SH-SY5Y (cell line): ENCODE results near the gene RUNDC3A.

Source experiments
- GATA2 ChIP-seq: IDR thresholded peaks from 2 replicates; pipeline ENCODE4 v1.6.1; 2011; ENCODE audit warnings: mild to moderate bottlenecking, low read depth, low read length
- GATA3 ChIP-seq: IDR thresholded peaks from 2 replicates; pipeline ENCODE4 v1.6.1; 2011; ENCODE audit warnings: low read depth, mild to moderate bottlenecking, low read length, moderate library complexity

DNA sequence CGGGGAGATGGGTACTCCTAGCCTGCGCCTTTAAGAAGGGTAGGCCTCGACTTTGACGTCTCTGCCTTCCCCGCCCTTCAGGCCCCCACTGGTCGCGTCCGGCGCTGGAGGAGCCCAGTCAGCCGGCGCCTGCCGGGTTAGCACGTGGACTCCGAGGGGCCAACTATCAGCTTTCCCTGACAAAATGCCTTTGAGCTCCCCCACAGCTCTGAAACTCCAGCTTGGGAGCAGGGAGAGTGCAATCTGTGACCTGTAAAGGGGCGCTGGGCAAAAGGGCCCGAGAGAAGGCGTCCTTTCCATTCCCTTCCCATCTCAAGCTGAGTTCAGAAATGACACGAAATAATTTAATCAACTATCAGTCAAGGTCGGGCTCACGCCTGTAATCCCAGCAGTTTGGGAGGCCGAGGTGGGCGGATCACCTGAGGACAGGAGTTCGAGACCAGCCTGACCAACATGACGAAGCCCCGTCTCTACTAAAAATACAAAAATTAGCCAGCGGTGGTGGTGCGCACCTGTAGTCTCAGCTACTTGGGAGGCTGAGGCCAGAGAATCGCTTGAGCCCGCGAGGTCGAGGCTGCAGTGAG is 18.6 kb downstream of the RUNDC3A start:
- no peak for TF ChIP-seq GATA3
- no peak for TF ChIP-seq GATA2
